ENCODE data around the gene DNTT. TPM values are rescaled to one million over a fixed set of nuclear protein-coding genes. Genes with fewer than 3 reads are reported as not detected.

The DNTT gene
- total RNA-seq, 1 donor from 2014 or later: not detected

GRCh38 chr10:96275685-96276418, 28.4 kb upstream of the DNTT start:
- no peak overlapping the region for H3K4me3 Mint-ChIP-seq (ENCODE audit: unreplicated experiment)
- no peaks in the 10 kb centered on the region for H3K9me3 Mint-ChIP-seq (ENCODE audit: unreplicated experiment)
- TF ChIP-seq CTCF (IDR thresholded peaks at IDR 0.05; ENCODE audit: partially characterized antibody, unreplicated experiment): no peak
- H3K27me3 Mint-ChIP-seq (ENCODE audit: unreplicated experiment): peaks cover 5% of the 10 kb centered on the region
- no peaks in the 10 kb centered on the region for H3K36me3 Mint-ChIP-seq (ENCODE audit: unreplicated experiment)
- no peaks in the 10 kb centered on the region for H3K4me1 Mint-ChIP-seq (ENCODE audit: low read depth, unreplicated experiment)
- no peak for DNase-seq
- H3K27ac Mint-ChIP-seq (ENCODE audit: unreplicated experiment): no peak overlapping the region

GRCh38 chr10:96276426-96276825, 27.8 kb upstream of the DNTT start:
- Mint-ChIP-seq H3K9me3 (ENCODE audit: unreplicated experiment) (no peaks in the 10 kb centered on the region), H3K4me1 (ENCODE audit: low read depth, unreplicated experiment) (no peaks in the 10 kb centered on the region), H3K27ac (ENCODE audit: unreplicated experiment) (no peak overlapping the region), H3K4me3 (ENCODE audit: unreplicated experiment) (no peak overlapping the region), H3K27me3 (ENCODE audit: unreplicated experiment) (peaks cover 5% of the 10 kb centered on the region), H3K36me3 (ENCODE audit: unreplicated experiment) (no peaks in the 10 kb centered on the region)
- DNase-seq: no peak
- TF ChIP-seq CTCF (IDR thresholded peaks at IDR 0.05; ENCODE audit: partially characterized antibody, unreplicated experiment): no peak

GRCh38 chr10:96276831-96277230, 27.4 kb upstream of the DNTT start:
- Mint-ChIP-seq H3K36me3 (ENCODE audit: unreplicated experiment) (no peaks in the 10 kb centered on the region), H3K4me1 (ENCODE audit: low read depth, unreplicated experiment) (no peaks in the 10 kb centered on the region), H3K9me3 (ENCODE audit: unreplicated experiment) (no peaks in the 10 kb centered on the region), H3K27ac (ENCODE audit: unreplicated experiment) (no peak overlapping the region), H3K4me3 (ENCODE audit: unreplicated experiment) (no peak overlapping the region), H3K27me3 (ENCODE audit: unreplicated experiment) (peaks cover 5% of the 10 kb centered on the region)
- TF ChIP-seq CTCF (IDR thresholded peaks at IDR 0.05; ENCODE audit: partially characterized antibody, unreplicated experiment): no peak
- DNase-seq: no peak

- no peak for TF ChIP-seq CTCF (IDR thresholded peaks at IDR 0.05; ENCODE audit: partially characterized antibody, unreplicated experiment)
- Mint-ChIP-seq H3K36me3 (ENCODE audit: unreplicated experiment) (no peaks in the 10 kb centered on the region), H3K9me3 (ENCODE audit: unreplicated experiment) (no peaks in the 10 kb centered on the region), H3K27ac (ENCODE audit: unreplicated experiment) (no peak overlapping the region), H3K27me3 (ENCODE audit: unreplicated experiment) (peaks cover 3% of the 10 kb centered on the region), H3K4me3 (ENCODE audit: unreplicated experiment) (no peak overlapping the region), H3K4me1 (ENCODE audit: low read depth, unreplicated experiment) (no peaks in the 10 kb centered on the region)
- no peak for DNase-seq
Observed at GRCh38 chr10:96279191-96279641, 25.0 kb upstream of the DNTT start.

GRCh38 chr10:96280859-96281258, 23.4 kb upstream of the DNTT start:
- Mint-ChIP-seq H3K9me3 (ENCODE audit: unreplicated experiment) (no peaks in the 10 kb centered on the region), H3K4me3 (ENCODE audit: unreplicated experiment) (no peak overlapping the region), H3K4me1 (ENCODE audit: low read depth, unreplicated experiment) (no peaks in the 10 kb centered on the region), H3K36me3 (ENCODE audit: unreplicated experiment) (no peaks in the 10 kb centered on the region), H3K27ac (ENCODE audit: unreplicated experiment) (no peak overlapping the region), H3K27me3 (ENCODE audit: unreplicated experiment) (peaks cover 3% of the 10 kb centered on the region)
- DNase-seq: no peak
- TF ChIP-seq CTCF (IDR thresholded peaks at IDR 0.05; ENCODE audit: partially characterized antibody, unreplicated experiment): no peak

All from glutamatergic neuron (in vitro differentiated cells).